GM20000 (cell line): ENCODE measurements around the gene POLR2B.

Experiments
- DNase-seq: peaks from one replicate; pipeline ENCODE4 v3.0.0; 2012; ENCODE audit warnings: low spot score
- CTCF ChIP-seq: IDR thresholded peaks from 2 replicates; pipeline ENCODE4 v1.5.1; 2012; ENCODE audit warnings: mild to moderate bottlenecking, control low read depth; ENCODE audit errors: extremely low read depth, missing control alignments

The POLR2B gene

GRCh38 chr4:57023104-57023503 is 44.4 kb downstream of the POLR2B start:
- DNase-seq: no peak
- TF ChIP-seq CTCF: no peak

DNA sequence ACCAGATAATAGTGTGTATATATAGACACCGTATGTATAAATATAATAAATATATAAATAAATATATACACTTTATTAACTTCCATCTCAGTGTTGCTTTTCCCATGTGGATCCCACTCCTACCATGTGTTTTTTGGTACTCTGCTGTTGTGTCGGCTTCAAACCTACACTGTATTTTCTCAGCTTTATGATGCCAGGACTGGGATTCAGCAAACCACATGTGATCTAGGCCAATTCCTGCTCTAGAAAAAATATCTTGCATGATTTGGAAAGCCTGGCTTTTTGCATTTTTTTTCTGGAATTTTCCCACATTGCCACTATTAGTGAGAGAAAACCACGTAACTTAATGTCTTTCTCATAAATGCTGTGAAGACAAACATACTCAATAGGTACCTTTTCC is 55.8 kb downstream of the POLR2B start:
- DNase-seq: no peak
- no peak for TF ChIP-seq CTCF

GRCh38 chr4:57037982-57038604 is 59.4 kb downstream of the POLR2B start:
- DNase-seq: peak; percentile 34
- TF ChIP-seq CTCF: peak; percentile 69

- no peak for TF ChIP-seq CTCF
- DNase-seq: no peak
Measured at GRCh38 chr4:57039345-57039744, 60.6 kb downstream of the POLR2B start.

GRCh38 chr4:57040510-57040909 is 61.8 kb downstream of the POLR2B start:
- no peak for TF ChIP-seq CTCF
- no peak for DNase-seq

DNA sequence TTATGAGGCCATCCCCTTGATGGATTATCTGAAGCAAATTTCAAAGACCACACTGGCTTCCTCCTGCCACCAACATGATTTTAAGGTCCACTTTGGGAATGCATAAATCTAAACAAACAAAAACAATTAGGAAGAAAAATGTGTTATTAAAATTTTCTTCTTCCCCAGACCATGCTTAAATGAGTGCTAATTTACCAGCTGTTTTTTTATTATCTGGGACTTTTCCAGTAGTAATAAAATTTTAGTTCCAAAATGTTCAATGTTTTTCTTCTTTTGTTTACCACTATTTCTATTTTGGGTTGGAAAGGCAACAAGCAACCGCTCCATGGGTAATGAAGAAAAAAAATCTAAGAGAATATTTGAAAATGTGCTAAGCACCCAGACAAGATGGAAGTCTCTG is 62.3 kb downstream of the POLR2B start:
- no peak for TF ChIP-seq CTCF
- DNase-seq: no peak

- DNase-seq: no peak
Measured at GRCh38 chr4:57042711-57043169, 64.0 kb downstream of the POLR2B start.

More at GRCh38 chr4:57042711-57043169, 64.0 kb downstream of the POLR2B start:
- no peak for TF ChIP-seq CTCF
